Astrocyte of the spinal cord (primary cell): ENCODE results near the gene PTPRCAP.
"Not testable (repeated sequence)": the region's sequence is repeated elsewhere in the genome, so short reads cannot be mapped to it uniquely, and the experiment has no call there.

Experiments
- DNase-seq: peaks from one replicate; pipeline ENCODE4 v3.0.0; 2011; ENCODE audit warnings: low read depth, low spot score
- H3K4me3 ChIP-seq: 2 replicates; pipeline ENCODE4 v1.5.1; 2011; ENCODE audit warnings: low read depth, mild to moderate bottlenecking, low read length, moderate library complexity
- CTCF ChIP-seq: IDR thresholded peaks from 2 replicates; pipeline ENCODE4 v1.5.1; 2012; ENCODE audit warnings: low read depth, mild to moderate bottlenecking, low read length, inconsistent platforms
- in situ Hi-C: cut with HindIII; loops from 2 replicates; pipeline ENCODE4 v1.10.0; 2017; ENCODE audit warnings: low sequenced_read_pairs

Gene PTPRCAP

DNA sequence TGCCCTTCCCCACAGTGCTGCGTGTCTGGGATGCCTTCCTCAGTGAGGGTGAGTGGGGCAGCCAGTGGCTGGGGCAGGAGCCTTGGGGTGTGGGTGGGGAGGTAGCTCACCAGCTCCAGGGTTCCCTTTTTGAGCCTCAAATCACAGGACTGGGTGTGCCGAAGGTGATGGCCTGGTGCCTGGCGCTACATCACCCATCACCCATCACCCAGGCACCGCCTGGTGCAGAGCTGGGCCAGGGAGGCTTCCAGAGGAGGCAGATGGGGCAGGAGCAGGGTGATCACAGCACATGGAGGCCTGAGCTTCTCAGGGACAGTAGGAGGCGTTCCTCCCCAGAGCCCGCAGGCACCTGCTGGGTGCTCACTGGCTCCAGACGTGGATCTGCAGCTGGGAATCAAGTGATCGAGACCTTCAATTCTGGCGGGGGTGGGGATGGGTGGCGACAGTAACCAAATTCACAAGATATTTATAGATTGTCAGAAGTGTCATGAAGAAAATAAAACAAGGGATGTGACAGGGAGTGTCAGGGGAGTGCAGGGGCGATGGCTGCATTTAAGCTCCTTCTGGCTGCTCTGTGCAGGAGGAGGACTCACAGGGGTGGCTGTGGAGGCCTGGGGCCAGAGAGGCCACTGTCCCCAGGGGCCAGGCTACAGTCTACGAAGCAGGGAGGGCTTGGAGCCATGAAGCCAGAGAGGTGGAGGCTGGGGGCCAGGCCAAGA is 30.4 kb downstream of the PTPRCAP start:
- in situ Hi-C loops, result no loop called here
- TF ChIP-seq CTCF, result no peak
- H3K4me3 ChIP-seq, result no peak overlapping the region
- no peak for DNase-seq

GRCh38 chr11:67406420-67406968 is 31.0 kb downstream of the PTPRCAP start:
- no peak for TF ChIP-seq CTCF
- in situ Hi-C loops, result no loop called here
- no peak overlapping the region for H3K4me3 ChIP-seq
- no peak for DNase-seq

GRCh38 chr11:67405688-67406339 is 31.7 kb downstream of the PTPRCAP start:
- in situ Hi-C loops, result no loop called here
- DNase-seq, result no peak
- H3K4me3 ChIP-seq, result no peak overlapping the region
- no peak for TF ChIP-seq CTCF

GRCh38 chr11:67405196-67405567 is 32.3 kb downstream of the PTPRCAP start:
- TF ChIP-seq CTCF, result no peak
- DNase-seq, result no peak
- in situ Hi-C loops, result no loop called here
- H3K4me3 ChIP-seq, result no peak overlapping the region

DNA sequence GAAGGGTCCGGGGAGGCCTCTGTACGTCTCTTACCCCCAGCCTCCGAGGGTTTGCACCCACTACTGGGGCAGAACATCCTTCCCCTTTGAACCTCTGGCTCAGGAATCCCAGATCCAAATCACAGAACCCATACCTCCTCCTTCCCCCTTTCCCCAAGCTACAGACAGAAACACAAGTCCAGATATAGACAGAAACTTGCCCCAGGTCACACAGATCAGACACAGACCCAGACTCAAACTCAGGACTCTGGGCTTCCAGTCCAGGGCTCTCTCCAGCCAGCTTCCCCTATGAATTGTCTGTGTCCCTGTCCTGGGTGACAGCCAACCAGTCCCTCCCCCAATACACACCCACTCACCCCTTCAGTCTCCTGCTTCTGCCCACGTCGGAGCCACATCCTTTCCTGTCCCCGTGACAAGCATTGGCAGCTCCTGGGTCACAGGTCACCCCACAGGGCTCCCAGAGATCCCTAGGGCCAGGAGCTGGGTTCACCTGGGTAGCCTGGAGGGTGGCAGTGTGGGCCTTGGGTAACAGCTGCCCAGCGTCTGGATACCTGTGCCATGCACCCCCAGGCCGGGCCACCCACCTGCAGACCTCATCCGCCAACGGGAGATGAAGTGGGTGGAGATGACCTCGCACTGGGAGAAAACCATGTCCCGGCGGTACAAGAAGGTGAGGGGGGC is 32.8 kb downstream of the PTPRCAP start:
- no peak overlapping the region for H3K4me3 ChIP-seq
- no peak for TF ChIP-seq CTCF
- DNase-seq, result no peak
- in situ Hi-C loops, result no loop called here

DNA sequence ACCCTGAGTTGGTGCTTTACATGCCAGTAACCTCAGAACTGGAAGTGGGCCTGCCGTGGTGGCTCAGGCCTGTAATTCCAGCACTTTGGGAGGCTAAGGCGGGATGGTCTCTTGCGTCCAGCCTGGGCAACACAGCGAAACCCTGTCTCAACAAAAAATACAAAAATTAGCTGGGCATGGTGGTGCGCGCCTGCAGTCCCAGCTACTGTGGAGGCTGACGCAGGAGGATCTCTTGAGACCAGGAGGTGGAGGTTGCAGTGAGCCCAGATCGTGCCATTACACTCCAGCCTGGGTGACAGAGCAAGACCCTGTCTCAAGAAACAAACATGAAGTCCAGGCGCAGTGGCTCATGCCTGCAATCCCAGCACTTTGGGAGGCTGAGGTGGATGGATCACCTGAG is 34.4 kb downstream of the PTPRCAP start:
- DNase-seq, H3K4me3 ChIP-seq, in situ Hi-C loops: not testable (repeated sequence)

- in situ Hi-C loops, DNase-seq: not testable (repeated sequence)
- H3K4me3 ChIP-seq, result peak overlapping the region; percentile 37
Observed at GRCh38 chr11:67402192-67402839, 35.2 kb downstream of the PTPRCAP start.
